HG03354 (cell line): Measurements from ENCODE around the gene IFIT3.
"Not testable (repeated sequence)": the region's sequence is repeated elsewhere in the genome, so short reads cannot be mapped to it uniquely, and the experiment has no call there.

Experiments
- ATAC-seq: cut with Tn5 transposase; IDR thresholded peaks from one replicate; pipeline ENCODE4 v1.9.1; 2021; ENCODE audit warnings: mild to moderate bottlenecking; ENCODE audit not compliant: unreplicated experiment, poor library complexity, severe bottlenecking

The IFIT3 gene

DNA sequence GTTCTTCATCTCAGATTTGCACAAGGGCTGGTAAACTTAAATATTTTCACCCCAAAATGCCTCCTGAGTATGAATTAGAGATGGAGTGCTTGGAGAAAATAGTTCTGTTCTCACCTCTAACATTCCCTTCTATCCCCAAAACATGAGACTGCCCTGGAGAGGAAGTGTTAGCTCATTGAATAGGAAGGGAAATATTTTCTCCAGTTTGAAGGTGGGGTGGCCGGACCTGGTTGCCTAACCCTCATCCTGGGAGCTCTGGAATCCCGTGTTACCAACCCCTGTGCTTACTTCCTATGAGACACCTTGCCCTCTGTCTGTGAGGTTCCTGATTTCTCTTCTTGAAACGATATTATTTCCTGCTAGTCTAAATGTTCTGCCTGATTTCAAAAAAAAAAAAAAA is 25.2 kb upstream of the IFIT3 start:
- ATAC-seq = no peak

- no peak for ATAC-seq
Observed at GRCh38 chr10:89303161-89303560, 24.6 kb upstream of the IFIT3 start.

GRCh38 chr10:89304026-89304425 is 23.8 kb upstream of the IFIT3 start:
- no peak for ATAC-seq

DNA sequence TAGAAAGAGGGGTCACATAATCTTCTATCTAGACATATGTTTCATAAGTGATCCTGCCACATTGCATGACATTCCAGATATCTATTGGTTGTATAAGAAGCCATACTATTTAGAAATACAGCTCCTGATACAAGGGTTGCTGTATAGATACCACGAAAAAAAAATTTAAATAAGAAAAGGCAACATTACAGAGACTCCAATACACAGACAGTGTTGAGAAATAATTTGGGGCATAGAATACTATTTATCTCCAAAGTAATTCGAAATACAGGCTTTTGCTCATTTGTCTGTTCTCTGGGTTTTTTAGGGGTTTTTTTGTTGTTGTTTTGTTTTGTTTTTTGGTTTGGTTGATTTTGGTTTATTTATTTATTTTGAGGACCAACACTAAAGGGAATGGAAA is 23.4 kb upstream of the IFIT3 start:
- ATAC-seq = no peak

GRCh38 chr10:89304925-89305324 is 22.9 kb upstream of the IFIT3 start:
- ATAC-seq = no peak

DNA sequence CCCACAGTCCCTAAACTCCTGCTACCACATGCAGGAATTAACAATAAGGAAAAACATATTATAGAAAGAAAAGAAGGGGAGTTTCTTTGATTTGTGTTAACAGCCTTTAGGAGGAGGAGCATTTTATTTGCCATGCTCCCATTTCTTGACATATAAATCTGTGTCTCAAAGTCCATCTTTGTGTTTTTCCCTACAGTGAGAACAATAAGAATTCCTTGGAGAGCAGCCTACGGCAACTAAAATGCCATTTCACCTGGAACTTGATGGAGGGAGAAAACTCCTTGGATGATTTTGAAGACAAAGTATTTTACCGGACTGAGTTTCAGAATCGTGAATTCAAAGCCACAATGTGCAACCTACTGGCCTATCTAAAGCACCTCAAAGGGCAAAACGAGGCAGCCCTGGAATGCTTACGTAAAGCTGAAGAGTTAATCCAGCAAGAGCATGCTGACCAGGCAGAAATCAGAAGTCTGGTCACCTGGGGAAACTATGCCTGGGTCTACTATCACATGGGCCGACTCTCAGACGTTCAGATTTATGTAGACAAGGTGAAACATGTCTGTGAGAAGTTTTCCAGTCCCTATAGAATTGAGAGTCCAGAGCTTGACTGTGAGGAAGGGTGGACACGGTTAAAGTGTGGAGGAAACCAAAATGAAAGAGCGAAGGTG is 21.9 kb upstream of the IFIT3 start:
- ATAC-seq = no peak

- no peak for ATAC-seq
Observed at GRCh38 chr10:89306434-89307268, 21.1 kb upstream of the IFIT3 start.

DNA sequence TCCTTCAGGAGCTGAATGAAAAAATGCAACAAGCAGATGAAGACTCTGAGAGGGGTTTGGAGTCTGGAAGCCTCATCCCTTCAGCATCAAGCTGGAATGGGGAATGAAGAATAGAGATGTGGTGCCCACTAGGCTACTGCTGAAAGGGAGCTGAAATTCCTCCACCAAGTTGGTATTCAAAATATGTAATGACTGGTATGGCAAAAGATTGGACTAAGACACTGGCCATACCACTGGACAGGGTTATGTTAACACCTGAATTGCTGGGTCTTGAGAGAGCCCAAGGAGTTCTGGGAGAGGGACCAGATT is 20.6 kb upstream of the IFIT3 start:
- no peak for ATAC-seq

DNA sequence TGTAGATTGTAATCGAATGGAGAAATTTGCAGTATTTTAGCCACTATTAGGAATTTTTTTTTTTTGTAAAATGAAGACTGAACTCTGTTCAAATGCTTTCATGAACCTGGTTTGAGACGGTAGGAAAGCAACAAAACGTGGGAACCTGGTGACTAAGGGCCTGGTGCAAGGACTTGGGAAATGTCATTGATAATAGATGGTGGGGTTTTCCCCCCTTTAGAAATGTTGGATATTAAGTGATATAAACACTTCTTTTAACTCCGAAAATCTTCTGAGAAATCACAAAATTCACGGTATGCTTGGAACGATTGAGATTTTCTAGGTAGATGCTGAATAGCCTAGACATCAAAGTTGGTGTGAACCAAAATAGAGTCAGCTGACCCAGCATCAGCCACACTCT is 19.5 kb upstream of the IFIT3 start:
- no peak for ATAC-seq

DNA sequence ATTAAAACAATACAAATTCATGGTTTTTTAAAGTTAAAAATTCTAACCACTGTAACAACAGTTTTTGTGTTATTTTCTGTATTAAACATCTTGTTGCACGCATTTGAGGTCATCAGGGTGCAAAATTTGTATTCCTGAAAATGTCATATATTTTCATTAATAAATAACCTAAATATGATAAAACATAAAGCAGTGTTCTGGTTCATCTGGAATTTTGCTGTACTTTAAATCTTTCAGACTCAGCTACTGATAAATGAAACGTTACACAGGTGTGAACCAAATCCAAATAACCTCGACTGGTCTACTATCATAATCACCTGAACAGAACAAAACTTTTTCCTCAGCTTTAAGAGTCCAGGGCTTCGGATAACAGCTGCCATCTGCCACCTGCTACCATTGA is 19.1 kb upstream of the IFIT3 start:
- no peak for ATAC-seq

GRCh38 chr10:89309156-89310055 is 18.4 kb upstream of the IFIT3 start:
- ATAC-seq = no peak

GRCh38 chr10:89310056-89310893 is 17.5 kb upstream of the IFIT3 start:
- ATAC-seq = no peak

- no peak for ATAC-seq
Observed at GRCh38 chr10:89312973-89313372, 14.8 kb upstream of the IFIT3 start.

- ATAC-seq = no peak
Observed at GRCh38 chr10:89314676-89315075, 13.1 kb upstream of the IFIT3 start.

DNA sequence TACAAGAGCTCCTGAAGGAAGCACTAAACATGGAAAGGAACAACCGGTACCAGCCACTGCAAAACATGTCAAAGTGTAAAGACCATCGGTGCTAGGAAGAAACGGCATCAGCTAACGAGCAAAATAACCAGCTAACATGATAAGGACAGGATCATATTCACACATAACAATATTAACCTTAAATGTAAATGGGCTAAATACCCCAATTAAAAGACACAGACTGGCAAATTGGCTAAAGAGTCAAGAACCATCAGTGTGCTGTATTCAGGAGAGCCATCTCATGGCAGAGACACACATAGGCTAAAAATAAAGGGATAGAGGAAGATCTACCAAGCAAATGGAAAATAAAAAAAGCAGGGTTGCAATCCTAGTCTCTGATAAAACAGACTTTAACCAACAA is 9.8 kb upstream of the IFIT3 start:
- ATAC-seq = not testable (repeated sequence)

GRCh38 chr10:89325081-89325480 is 2.7 kb upstream of the IFIT3 start:
- ATAC-seq = not testable (repeated sequence)

DNA sequence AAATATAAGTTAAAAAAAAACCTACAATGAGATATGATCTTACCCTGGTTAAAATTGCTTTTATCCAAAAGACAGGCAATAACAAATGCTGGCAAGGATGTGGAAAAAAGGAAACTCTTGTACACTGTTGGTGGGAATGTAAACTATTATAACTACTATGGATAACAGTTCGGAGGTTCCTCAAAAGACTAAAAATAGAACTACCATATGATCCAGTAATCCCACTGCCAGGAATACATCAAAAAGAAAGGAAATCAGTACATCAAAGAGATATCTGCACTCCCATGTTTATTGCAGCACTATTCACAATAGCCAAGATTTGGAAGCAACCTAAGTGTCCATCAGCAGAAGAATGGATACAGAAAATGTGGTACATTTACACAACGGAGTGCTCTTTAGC is 1.9 kb upstream of the IFIT3 start:
- not testable (repeated sequence) for ATAC-seq

GRCh38 chr10:89329151-89329550 is 1.4 kb downstream of the IFIT3 start:
- ATAC-seq = no peak

DNA sequence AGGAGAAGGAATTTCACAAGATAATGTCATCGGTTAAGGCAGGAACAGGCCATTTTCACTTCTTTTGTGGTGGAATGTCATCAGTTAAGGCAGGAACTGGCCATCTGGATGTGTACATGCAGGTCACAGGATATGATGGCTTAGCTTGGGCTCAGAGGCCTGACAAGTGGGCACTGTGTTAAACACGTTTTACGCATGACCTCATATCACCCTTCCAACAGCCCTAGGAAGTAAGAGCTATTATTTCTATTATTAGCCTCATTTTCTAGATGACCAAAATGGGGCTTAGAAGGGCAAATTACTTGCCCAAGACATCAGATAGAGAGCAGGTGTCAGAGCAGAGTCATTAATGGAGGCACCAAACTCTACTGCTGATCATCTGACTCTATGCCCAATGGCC is 2.2 kb downstream of the IFIT3 start:
- ATAC-seq = not testable (repeated sequence)
